ENCODE results near the gene NAV2.

Gene NAV2

DNA sequence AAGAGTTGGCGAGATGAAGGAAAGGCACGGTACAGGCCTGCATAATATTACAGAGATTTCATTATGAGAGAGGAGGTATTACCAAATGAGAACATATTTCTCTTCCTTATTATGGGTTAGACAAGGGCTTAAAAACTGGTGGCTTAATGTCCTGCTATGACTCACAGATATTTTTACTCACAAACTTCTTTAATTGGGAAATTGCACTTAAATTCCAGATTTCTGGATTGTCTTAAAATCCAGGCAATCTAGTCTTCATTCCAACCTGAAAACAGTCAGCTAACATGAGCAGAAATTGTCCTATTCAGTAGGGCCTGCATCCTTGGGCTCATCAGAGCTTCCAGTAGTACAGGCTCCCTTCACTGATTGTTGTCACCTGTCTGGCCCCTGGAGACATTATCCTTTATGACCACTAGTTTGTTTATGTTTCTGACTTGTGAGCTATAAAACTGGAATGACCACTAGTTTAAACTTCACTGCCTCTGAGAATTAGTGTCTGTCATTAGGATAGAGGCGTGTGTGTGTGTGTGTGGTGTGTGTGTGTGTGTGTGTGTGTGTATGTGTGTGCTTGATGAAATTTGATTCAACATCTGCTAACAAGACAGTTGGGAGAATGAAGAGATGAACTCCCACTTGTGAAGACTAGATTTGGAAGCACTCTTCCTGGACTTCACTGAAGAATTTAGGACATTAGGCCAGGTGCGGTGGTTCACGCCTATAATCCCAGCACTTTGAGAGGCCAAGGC, 422.5 kb downstream of the NAV2 start:
- peak; percentile 31 for DNase-seq

- no peak for DNase-seq
Measured at GRCh38 chr11:20137637-20138036, 425.0 kb downstream of the NAV2 start.

- no peak for DNase-seq
Measured at GRCh38 chr11:20138707-20139106, 426.1 kb downstream of the NAV2 start.

- DNase-seq: no peak
Measured at GRCh38 chr11:20154381-20154780, 441.7 kb downstream of the NAV2 start.

- DNase-seq: peak; percentile 28
Measured at GRCh38 chr11:20155683-20156279, 443.1 kb downstream of the NAV2 start.

DNA sequence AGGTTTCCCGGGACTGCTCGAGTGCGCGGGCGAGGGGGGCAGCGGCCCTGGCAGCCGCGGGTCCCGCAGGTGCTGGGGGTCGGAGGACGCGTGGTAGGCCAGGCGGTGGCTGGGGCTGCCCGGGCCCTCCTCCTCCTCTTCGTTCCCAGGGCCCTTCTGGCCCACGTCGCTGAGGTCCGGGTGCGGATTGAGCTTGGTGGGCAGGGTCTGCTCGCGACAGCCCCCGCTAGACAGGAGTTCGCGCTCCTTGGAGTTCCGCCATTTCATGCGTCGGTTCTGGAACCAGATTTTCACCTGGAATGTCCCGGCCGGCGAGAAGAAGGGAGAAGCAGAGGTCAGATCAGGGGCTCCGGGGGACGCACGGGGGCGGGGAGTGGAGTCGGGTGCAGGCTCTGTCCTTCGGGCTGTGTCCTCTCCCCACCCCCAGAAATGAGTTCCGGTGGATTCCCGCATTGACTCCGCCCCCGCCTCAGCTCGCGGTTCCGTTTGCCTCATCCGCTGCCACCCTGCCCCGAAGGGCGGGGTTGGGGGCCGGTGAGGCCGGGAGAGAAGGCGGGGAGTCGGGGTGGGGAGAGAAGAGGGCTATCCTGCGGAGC, 443.7 kb downstream of the NAV2 start:
- DNase-seq: peak; percentile 78

GRCh38 chr11:20156876-20157613, 444.4 kb downstream of the NAV2 start:
- DNase-seq: peak; percentile 72

DNA sequence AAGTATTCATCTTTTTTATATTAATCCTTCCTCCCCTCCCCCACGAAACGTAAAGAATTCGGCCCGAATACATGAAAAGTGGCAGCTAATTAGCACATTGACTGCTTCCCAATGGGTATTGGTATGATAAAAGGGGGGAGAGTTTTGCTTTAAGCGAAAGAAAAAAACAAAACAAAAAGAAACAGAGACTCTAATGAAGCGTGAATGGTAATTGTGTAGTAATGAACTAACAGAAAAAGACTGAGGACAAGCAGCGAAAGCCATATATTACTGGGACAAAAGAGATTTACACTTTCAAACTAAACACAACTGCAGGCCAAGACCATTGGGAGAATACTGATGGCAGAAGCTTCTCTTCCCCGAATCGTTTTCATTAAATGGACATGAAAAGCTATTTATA, 445.1 kb downstream of the NAV2 start:
- no peak for DNase-seq

- DNase-seq: peak; percentile 64
Measured at GRCh38 chr11:20158597-20159257, 446.1 kb downstream of the NAV2 start.

DNA sequence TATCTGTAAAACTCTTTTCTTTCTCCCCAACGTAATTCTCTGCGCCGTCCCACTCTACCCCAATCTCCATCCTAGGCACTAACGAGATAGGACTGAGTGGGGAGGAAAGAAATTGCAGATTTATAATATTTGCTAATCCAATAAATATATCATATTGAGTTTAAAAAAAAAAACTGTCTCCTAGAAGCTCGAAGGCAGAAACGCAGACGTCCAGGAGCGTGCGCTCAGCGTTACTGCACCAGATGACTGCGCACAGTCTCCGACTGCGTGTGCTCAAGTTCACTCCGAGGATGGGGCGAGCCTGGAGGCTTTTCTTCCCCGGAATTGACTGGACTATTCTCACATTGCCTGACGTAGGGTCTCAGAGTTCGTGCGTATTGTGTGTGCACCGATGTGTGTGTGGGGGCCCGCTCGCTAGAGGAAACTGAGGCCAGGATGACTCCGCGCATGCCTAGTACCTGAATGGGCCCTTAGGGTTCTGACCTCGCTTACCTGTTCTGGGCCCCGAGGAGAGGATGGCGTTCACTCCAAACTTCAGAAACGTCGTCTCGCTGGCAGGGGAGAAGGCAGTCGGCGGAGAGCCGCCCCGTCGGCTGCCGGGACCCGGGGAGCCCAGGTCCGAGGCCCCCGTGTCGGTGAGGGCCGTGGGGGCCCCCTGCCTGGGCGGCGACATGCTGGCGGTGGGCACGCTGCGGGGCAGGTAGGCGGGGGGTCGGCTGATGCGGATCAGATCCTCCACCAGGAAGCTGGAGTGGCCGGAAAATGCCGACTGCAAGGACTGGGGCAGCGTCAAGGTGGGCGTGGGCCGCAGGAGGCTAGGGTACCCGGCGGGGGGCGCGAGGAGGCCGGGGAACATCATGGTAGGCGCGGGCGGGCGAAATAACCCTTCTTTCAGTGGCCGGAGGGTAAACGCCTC, 447.1 kb downstream of the NAV2 start:
- DNase-seq: peak; percentile 43

GRCh38 chr11:20160425-20161229, 448.0 kb downstream of the NAV2 start, which contains the start of gene DBX1:
DBX1 (minus strand) TSS chr11:20160475; CDS start chr11:20160324, 151 bp downstream.
- peak; percentile 49 for DNase-seq

GRCh38 chr11:20161230-20161918, 448.7 kb downstream of the NAV2 start:
- DNase-seq: peak; percentile 67

- DNase-seq: peak; percentile 40
Measured at GRCh38 chr11:20161923-20162744, 449.5 kb downstream of the NAV2 start.

DNA sequence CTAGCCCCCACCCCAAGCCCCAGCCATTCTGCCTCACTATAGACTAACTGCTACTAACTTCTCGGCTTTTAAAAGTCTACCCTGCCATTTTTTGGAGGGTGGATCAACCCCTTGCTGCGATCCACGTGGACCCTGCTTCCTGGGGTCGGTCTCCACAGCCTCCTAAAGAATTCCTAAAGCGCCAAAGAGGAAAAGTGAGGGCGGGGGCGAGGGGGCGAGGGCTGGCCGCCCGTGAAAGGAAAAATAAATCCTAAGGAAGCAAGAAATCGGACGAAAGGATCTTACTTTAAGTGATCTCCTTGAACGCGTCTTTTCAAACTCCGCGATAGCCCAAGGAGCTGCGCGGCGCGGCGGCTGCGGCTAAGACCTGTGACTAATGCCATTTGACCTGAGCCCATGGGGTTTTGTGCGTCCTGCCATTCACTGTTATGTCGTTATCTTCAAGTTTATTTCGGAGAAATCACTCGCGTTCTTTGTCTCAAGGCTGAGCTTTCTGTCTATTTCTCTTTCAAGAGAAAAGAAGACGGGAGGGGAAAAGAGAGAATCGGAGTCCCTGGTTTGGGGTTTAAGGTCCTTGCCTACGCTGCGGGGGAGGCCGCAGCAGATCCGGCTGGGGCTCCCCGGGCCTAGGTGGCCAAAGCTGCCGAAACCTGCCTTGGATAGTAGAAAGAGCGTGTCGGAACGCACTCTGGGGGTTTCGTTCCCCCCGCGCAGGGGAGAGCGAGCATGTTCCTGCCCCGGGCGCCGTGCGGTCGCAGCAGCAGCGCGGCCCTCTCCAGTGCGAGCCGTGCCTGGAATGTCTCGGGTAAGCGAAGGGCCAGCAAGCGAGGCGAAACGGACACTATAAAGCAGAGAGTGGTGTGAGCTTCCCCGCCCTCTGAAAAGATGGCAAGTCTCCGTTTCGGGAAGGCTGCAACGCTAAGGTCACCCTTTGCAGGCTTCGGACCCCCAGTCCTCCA, 450.5 kb downstream of the NAV2 start:
- peak; percentile 50 for DNase-seq

GRCh38 chr11:20163783-20164481, 451.3 kb downstream of the NAV2 start:
- DNase-seq: no peak
